Measurements from ENCODE around the gene TWIST2.

Gene TWIST2

DNA sequence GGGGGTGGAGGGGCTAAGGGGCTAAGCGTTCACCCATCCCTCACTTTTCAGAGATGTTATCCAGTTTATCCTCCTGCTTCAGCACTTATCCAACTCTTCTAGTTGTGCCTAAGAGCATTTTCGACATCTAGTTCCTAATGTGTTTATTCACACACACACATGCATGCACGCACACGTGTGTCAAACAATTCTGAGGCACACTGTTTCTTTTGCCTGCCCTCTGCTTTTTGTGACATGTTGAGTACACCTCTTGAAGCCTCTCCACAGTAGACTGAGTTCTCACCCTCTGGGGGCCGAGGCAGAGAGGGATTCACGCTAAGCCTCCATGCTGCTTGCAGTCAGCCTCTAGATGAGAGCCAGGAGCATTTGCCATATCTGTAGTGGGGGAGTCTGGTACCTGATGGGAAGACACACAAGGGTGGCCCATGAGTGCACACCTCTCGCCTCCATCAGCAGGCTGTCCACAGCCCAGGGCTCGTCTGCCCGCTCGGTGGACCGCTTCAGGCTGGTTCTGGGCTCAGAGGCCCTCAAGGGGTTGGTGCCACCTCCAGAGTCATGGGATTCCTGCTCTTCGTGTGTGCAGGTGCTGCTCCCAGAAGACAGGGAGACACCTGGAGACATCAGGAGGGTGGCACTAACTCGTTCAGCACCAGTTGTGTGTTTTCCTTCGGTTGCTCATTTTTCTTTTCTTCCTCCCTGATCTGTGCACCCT is 11.9 kb downstream of the TWIST2 start:
- DNase-seq: no peak

DNA sequence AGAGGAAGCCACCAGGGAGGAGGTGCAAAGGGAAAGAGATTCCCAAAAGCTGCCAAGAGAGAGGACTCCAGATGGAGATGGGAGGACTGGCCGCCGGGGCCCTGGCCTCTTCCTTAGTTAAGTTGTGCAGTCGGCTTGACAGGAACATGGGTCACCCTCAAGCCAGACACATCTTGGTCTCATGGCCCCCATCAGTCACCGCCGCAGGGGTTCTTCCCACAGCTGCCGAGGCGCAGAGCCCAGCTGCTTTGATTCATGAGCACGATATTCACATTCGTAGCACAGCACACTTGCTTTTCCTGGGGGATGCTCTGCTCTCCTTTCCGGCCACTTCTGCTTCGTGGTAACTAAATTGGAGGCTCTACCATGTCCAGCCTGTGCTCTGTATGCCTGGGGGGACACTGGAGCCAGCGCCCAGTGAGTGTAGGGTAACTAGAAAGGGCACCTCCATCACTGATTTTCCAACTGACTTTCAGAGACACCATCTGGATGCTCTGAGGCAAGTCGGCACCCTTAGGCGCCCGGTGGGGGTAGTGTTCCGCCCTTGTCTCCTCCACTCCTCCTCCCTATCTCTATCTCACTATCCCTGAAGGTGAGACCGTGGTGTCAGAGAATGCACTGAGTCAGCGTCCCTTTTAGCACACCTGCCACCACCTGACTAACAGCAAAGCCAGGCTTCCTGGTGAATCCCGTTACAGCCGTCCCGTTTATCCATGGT is 13.3 kb downstream of the TWIST2 start:
- no peak for DNase-seq

DNA sequence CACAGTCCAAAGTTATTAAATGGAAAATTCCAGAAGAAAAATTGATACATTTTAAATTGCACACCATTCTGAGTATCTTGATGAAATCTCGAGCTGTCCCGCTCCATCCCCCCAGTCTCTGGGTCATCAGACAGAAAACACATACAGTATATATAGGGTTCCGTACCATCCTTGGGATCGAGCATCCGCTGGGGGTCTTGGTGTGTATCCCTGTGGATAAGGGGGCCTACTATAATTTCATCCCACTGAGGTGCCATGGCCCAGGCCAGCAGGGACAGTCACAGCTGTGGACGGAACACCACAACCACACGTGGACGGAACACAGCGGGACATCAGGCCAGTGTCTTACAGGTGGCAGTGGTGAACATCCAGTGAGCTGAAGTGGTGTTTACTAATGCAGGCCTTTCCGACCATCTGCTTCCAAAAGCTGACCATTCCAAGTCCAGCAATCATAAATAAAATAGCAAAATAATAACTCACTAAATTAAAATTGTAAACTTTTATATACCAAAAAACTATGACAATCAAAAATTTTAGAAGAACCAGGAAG is 14.0 kb downstream of the TWIST2 start:
- DNase-seq: no peak

DNA sequence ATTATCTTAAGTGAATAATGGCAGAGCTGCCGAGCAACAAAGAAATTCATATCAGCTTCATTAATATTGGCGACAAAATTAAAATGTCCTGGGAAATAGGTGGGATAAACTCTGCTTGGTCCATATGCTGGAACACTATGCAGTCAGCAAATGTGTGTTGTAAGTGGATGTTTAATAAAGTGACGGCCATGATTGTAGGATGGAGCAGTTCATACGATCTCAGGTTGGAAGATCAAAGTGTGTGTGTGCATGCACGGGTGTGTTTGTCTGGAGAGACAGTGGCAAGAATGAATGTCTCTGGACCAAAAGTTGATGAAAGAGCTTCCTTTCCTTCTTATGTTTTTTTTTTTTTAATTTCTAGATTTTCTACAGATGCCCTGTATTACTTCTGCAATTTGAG is 14.8 kb downstream of the TWIST2 start:
- DNase-seq: no peak

DNA sequence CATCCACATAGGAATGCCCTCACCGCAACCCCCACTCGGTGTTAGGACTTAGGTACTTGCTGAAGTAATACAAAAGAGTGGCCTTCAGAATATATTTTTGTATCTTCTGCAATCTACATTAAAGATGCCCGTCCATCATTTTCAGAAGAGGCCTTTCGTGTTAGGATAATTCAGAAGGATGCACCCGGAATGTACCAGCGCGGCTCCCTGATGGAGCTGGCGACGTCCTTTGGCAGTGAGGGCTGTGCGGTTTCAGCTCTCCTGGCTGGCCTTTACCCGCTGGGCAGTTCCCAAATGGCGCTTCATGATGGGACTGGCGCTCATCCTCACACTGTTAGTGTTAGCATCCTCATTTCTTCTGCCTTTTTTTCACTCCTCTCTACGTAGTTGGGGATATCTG is 15.3 kb downstream of the TWIST2 start:
- no peak for DNase-seq

GRCh38 chr2:238863749-238864206 is 15.9 kb downstream of the TWIST2 start:
- no peak for DNase-seq

GRCh38 chr2:238864207-238865014 is 16.5 kb downstream of the TWIST2 start:
- DNase-seq: no peak

DNA sequence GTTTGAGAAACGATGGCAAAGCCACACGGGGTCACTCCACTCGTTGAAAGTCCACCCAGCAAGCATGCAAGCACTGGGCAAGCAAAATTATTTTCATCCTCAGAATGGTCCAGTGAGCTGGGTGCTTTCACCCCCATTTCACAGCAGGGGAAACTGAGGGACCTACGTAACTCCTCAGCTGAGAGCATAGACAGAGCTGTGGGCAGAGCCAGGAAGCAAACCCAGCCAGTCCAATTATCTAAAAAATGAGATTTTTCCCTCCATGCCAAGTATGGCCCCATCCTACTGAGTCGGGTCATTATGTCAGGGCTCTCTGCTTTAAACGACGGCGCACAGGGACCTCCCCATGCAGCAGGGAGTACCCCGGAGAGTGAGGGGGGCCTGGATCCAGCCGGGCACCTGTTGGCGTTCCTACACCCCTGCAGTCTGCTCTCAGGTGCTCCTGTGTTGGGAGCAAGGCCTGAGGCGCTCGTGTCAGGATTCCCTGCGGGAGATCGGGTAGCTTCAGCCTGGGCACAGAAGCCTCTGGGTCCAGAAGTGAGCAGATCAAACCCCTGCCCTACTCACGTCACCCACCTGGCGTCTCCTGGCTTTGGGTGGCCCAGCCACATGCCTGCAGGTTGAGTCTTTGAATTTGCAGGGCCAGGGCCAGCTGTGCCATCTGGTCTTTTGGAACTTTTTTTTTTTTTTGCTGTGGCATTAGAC is 17.3 kb downstream of the TWIST2 start:
- DNase-seq: no peak

GRCh38 chr2:238865744-238866355 is 18.0 kb downstream of the TWIST2 start:
- DNase-seq: no peak

- DNase-seq: no peak
Measured at GRCh38 chr2:238866656-238867277, 18.9 kb downstream of the TWIST2 start.

GRCh38 chr2:238868067-238868524 is 20.2 kb downstream of the TWIST2 start:
- no peak for DNase-seq

GRCh38 chr2:238868616-238869292 is 20.9 kb downstream of the TWIST2 start:
- DNase-seq: no peak

DNA sequence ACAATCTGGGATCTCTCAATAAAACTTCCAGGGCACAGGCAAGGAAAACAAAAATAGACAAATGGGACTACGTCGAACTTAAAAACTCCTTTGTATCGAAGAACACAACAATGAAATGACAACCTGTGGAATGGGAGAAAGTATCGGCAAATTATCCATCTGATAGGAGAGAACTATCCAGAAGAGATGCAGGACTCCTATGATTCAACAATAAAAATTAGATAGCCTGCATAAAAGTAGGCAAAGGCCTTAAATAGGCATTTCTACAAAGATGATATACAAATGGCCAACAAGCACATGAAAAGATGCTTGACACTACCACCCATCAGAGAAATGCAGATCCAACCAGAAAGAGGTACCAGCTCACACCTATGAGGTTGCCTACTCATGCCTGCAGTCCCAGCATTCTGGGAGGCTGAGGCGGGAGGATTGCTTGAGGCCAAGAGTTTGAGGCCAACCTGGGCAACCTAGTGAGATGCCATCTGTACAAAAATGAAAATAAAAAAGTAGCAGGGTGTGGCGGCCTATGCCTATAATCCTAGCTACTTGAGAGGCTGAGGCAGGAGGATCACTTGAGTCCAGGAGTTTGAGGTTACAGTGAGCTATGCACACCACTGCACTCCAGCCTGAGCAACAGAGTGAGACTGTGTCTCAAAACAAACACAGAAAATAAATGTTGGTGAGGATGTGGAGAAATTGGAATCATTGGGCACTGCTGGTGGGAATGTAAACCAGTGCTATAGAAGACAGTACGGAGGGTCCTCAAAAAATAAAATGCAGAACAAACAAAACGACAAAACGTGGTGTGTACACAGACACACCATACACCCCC is 21.6 kb downstream of the TWIST2 start:
- no peak for DNase-seq

DNA sequence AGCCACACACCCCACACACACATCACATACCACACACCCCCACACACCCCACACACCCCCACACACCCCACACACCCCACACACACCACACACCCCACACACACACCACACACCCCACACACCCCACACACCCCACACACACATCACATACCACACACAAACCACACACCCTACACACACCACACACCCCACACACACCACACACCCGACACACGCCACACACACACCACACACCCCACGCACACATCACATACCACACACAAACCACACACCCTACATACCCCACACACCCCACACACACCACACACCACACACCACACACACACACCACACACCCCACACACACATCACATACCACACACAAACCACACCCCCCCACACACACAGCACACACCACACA is 22.4 kb downstream of the TWIST2 start:
- DNase-seq: no peak

DNA sequence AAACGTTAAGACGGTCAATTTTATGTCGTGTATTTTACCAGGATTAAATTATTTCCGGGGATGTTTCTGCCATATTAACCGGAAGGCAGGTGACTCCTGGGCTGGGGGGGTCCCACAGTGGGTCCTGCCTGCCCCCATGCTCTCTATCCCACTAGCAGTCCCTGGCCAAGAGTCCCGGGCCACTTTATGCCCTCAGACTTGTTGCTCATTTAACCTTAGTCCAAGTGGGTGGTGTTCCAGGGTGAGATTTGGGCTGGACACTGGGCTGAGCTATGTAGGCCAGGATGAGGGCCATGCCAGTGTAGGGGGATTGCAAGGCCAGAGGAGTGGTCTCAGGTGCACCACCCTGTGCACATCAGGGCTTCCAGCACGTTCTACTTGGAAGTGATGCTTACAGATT is 24.1 kb downstream of the TWIST2 start:
- DNase-seq: no peak

- no peak for DNase-seq
Measured at GRCh38 chr2:238872628-238873380, 24.9 kb downstream of the TWIST2 start.

DNA sequence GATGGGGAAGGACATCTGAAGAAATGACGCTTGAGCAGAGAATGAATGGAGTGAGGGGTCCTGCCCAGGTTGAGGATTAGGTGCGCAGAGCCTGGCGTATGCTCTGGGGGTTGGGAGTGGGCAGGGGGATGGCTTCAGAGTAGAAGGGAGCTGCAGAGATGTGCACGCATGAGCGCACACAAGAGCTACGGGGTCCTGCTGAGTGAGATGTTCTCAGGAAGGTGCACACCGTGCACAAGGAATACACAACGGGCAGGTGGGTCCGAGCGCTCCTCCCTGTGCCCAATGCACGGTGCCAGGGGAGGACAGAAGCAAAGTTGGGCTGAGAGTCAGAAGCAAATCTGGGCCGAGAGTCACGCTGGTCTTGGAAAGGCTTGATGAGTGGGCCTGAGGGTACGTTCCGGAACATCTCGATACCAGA is 25.5 kb downstream of the TWIST2 start:
- no peak for DNase-seq

- no peak for DNase-seq
Measured at GRCh38 chr2:238873841-238874240, 26.0 kb downstream of the TWIST2 start.

GRCh38 chr2:238874330-238875050 is 26.6 kb downstream of the TWIST2 start:
- no peak for DNase-seq
